Measurements from ENCODE around the gene LPIN3.

LPIN3 gene

DNA sequence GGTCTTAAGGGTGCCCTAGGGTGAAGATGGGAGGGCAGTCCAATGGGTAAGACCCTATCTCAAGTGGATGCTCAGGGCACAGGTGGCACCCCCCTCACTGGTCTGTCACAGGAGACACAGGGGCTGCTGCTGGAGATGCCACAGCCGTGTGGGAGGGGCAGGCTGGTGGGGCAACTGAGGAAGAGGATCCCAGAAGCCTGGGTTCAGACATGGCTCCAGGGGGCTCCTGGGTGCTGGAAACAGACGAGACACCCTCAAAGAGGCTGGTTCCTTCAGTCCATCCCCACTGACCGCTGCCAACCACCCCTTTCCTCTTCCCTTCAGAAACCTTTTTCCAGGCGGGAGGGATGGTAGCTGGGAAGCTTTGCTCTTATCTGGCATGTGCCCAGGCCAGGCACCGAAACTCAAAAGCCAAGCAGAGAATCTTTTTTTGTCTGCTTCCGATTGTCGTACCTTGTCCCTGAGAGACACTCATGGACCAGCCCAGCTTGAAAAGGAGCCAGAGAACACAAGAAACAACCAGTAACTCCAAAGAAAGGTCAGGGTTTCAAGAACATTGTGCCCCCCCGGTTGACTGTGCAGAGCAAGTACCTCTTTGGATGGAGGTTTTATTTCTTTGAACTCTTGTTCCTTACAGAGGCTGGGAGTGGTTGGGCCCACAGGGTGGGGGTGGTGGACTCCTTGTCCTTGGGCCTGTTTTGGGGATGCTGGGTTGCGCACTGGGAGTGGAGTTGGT, 54.5 kb downstream of the LPIN3 start:
- no peak for DNase-seq

DNA sequence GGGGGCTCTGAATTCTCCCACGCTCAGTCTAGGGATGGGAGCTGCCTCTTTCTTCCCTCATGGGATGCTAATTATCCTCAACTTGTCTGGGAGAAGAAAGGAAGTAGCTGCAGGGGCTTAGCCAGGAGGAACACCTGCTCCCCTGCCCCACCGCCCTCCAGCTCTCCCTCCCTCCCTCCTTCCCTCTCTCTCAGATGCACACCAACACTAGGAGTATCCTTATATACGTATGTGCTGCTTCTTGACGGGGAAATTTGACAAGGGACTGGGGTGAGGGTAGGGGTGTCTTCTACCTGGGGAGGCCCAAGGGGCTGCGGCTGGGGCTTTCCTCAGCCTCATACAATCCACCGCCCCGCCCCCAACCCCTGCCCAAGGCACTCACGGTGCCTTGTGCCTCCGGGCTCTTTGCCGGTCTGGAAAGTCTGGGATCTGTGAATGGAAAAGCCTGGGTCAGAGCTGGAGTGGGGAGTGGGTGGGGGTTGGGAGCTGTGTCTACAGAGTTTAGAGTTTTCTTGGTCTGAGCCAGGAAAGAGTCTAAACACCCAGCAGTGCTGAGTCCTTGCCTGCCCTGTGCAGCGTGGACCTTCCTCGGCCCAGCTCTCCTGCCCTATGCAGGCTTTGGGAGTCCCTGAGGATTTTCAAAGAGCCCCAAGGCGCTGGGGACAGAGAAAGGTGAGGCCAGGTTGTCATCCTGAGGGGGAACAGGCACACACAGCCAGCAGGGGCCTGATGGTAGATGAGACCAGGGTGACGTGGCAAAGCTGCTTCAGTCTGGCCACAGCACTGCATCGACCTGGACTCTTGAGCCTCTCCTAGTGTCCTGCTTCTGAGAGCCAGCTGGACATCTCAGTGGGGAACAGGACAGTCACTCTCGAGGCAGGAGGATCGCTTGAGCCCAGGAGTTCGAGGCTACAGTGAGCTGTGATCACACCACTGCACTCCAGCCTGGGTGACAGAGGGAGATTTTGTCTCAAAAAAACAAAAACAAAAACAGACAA, 55.3 kb downstream of the LPIN3 start:
- no peak for DNase-seq

DNA sequence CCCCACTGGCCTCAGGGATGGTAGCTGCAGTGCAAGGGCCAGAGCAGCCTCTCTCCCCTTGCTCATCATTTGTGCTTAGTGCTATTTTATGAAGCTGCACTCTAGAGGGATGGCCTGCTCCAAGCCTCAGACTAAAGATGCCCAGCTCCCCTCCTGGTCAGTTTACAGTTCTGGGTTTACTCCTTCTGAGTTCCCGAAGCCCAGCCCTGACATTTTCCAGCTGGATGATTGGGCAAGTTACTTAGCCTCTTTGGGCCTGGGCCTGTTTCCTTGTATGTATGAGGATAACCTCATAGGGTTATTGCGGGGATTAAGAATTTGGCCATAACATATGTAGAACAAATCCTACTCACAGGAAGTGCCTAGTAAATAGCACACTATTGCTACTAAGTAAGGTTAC, 57.8 kb downstream of the LPIN3 start:
- no peak for DNase-seq

DNA sequence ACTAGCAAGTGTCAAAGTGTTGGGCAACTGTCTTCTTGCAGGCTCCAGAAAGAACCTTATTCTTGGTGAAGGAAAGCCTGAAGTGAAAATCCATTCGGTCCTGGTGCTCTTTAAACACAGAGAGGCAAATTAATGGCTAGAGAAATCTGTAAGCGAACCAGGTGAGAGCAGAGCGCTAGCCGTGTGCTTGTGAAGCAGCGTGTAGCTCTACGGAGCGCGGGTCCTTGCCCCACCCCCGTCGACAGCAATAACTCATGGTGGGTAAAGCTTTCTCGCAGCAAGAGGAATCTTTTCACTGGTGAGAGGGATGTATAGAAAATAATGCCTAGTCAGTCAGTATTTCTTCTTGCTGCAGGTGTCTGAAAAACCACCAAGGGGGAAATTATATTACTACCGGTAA, 63.0 kb downstream of the LPIN3 start:
- no peak for DNase-seq

DNA sequence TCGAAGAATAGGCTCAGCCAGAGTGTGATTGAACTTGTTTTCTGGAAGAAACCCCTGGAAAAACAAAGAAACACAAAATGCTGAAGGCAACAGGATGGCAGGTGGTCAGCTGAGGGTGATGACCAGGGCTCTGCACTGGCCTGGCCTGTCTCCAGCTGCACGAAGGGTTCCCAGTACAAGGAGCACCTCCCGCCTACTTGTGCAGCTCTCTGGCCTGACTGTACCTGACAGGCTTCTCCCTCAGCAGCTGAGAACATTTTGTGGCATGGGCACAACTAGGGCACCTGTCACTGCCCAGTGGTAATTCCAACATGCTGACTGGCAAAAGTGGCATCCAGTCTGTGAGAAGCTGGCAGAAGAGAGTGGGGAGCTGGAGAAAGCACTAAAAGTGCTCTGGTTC, 64.8 kb downstream of the LPIN3 start:
- no peak for DNase-seq

DNA sequence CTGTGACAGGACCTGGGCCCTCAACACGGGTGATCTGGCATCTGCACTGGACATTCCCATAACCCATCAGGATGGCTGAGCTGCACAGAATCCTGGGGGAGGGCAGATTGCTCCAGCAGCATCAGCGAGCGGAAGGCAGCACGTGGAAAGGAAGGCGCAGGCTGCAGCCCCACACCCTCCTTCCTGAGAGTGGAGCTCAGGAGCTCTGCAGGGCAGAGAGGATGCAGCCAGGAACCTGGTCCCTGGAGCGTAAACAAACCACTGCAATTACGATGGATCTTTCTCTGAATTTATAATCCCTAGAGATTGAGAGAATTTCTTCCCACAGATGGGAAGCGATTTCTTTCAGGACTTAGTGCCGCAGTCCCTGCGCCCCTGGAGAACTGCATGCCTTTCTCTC, 65.7 kb downstream of the LPIN3 start:
- DNase-seq = no peak

DNA sequence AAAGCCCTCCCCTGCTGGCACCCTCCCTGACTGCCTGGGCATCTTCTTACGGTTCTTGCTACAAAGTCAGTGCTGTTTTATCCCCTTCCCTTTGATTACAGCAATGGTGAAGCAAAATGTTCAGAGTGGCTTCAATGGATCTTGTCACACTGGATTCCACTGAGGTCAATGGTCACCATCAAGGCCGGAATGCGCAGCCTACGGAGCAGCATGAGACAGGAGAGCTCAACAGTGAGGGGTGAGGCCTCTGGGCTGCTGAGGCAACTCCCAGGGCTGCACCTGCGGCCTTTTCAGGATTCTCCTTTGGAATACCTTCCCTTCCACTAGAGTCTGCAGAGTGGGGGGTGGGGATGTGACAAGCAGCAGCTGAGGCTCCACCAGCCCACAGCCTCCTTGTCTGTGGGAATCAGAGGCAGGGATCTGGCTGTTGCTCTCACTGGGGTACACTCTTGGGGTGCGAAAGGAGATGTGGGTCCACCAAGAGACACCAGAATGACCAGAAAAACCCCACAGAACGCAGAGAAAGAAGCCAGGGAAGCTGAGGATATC, 66.3 kb downstream of the LPIN3 start:
- no peak for DNase-seq

DNA sequence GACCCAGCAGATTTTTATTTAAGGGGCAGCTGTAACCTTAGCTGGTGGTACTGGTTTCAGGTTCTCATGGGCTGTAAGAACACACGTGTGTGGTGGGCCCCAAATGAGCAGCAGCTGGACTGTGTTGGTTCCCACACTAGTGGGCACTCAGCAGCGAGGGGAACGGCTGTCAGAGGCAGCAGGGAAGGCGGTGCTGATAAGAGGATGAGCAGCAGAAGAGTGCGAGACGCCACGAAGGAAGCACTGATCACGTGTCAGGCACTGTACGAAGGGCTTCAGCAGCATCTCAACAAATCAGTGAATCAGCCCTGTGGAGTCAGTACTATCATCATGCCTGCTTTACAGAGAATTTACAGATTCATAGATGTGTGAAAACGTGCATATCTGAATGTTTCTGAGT, 67.0 kb downstream of the LPIN3 start:
- peak; percentile 13 for DNase-seq

DNA sequence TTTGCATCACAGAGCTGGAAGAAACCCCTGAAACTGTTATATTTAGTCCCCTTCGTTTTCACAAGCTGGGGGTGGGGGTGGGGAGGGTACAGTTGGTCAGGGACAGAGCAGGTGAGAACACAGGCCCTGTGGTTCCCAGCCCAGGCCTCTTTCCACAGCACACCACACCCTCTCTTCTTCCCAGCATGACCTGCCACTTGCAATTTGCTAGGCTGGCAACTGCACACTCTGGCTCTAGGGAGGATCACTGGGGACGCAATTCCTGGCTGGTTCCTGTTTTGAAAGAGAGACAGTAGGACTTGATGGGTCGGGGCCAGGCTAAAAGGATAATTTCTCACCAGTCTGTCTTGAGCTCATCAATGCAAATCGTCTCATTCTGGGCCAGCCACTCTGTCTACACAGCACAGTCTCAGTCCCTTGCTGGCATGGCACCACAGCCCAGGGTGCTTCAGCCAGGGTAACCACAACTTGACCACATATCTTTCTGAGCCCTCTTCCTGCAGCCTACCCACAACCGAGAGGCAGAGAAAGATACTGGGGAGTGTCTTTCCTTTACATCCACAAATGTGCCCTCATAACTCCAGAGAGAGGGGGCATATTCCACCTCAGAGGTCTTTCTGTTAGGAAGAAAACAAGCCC, 67.7 kb downstream of the LPIN3 start:
- DNase-seq = no peak

DNA sequence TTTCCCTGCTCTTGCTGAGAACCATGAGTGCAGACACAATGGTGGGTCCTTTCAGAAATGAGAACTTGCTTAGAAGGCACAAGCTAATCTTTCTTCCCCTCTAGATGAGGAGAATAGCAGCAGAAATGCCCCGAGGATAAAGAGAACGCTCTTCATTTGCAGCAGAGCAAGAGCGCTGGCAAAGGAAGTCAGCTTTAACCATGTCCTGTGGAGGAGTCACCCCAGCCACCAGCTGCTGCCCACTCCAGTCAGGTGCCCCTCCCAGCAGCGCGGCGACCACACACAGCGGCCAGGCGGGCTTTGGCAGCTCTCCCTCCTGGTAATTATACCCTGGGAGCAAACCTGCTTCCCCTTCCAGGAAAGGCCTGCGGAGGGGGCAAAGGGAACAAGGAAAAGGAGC, 68.4 kb downstream of the LPIN3 start:
- DNase-seq = no peak

Measured in CD4-positive, alpha-beta T cell treated with Interleukin-17A for 4 hours (primary cell).